ENCODE results near the gene NEGR1.

NEGR1 gene

DNA sequence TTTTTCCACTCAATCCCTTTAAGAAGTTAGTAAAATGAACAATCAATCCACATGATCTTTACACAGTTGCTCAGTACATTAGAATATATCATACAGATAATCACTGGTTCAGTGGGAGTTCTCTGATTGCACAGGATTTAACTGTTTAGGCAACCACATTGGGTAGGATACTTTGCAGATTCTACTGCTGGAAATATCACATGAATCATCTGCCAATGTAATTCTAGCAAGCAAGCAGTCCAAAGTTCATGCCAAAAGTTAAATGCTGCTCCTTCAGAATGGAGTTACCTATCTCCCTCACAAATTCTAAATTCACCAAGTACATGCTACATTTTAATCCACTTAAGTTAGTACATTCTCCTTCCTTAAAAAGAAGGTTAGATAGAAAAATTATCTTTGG lies 52.4 kb downstream of the NEGR1 start:
- no peak for FAIRE-seq

GRCh38 chr1:72227667-72228066 lies 54.7 kb downstream of the NEGR1 start:
- no peak for FAIRE-seq

GRCh38 chr1:72224506-72224905 lies 57.8 kb downstream of the NEGR1 start:
- FAIRE-seq = no peak

DNA sequence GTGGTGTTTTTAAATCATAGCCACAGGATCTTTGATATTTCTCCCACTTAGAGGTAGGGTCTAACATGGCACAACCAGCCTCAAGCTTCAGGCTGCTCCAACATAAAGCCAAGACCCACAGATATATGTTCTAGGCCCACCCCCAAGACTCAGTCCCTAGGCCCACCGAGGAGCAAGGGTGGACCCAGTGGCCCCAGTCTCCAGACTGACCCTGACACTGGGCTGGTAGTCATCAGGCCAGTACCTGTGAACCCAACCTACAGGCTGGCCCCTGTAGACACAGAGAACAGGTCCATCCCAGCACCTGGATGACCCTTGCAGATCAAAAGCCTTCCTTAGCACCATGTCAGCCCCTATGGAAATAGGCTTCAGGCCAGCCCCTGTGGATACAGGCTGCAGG lies 60.5 kb downstream of the NEGR1 start:
- no peak for FAIRE-seq

GRCh38 chr1:72218141-72218739 lies 64.1 kb downstream of the NEGR1 start:
- FAIRE-seq = no peak

- no peak for FAIRE-seq
These were observed 75.3 kb downstream of the NEGR1 start for GRCh38 chr1:72207059-72207458.

DNA sequence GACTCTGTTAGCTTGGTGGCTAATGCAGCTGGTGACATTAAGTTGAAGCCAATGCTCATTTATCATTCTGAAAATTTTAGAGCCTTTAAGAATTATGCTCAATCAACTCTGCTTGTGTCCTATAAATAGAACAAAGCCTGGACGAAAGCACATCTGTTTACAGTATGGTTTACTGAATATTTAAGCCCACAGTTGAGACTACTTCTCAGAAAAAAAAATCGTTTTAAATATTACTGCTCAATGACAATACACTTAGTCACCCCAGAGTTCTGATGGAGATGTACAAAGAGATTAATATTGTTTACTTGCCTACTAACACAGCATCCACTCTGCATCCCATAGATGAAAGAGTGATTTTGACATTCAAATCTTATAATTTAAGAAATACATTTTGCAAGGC lies 79.6 kb downstream of the NEGR1 start:
- FAIRE-seq = no peak

DNA sequence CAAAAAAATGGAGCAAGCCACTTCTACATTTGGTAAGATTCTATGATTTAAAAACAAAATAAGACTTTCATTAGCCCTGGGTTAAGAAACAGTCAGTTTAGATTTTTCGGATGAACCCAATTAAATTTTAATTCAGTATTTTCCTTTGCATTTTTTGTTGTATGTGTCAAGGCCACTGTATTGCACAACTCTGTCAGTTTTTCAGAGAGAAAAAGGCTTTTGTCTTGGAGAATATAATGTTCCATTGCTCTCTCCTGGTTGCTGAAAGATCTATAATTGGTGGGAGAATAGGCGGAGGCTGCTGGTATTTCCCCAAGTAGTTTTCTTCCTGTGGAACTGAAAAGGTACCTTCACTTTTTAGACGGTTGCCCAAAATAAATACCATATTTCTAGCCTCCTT lies 84.6 kb downstream of the NEGR1 start:
- FAIRE-seq = no peak

DNA sequence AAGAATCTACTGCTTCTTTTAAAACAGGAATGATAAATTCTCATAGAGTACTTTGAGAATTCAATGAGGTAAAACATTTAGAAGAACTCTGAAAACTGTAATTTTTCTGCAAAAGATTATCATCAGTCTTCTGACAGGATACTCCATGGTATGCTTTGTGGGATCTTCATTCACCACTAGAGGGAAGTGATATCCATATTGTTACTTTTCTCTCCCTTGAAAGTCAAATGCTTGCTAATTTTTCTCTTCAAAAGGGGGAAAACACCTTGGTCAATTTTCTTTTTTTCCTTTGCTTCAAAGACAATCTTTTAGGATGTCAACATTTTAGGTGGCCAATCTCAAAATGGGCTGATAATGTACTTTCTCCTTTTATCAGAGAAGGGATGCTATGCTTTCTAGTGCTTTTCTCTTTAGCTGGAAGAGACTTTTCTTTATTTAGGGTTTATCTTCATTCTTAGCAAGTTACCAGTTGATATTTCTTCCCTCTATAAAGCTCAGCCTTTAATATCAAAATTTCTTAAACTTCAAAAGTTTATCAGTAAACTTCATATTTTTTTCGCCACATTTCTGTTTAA lies 95.5 kb downstream of the NEGR1 start:
- FAIRE-seq = no peak

DNA sequence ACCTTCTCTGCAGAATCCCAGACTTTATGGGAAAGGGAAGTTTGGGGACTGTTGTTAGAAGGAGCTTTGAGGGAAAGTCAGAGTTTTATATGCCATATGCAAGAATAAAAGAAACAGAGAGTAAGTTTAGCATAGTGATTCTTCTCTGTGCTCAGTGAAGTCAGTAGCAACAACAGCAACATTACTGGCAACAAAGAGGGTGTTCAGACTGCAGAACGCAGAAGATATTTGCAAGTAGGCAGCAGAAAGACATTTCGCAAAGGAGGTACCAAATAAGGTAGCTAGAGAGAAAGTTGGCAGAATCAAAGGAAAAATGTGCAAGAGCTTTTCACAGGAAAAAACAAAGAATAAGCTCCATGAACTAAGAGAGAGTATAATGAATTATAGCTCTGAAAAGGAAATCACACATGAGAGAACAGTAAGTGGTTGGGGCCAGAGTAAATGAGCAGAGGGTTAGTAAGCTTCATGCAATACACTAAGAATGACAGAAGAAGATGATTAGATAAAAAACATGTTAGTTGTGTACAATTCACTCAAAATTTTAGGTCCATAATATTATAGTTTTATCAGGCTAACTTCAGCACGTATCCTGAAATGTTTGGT lies 98.1 kb downstream of the NEGR1 start:
- FAIRE-seq = no peak

DNA sequence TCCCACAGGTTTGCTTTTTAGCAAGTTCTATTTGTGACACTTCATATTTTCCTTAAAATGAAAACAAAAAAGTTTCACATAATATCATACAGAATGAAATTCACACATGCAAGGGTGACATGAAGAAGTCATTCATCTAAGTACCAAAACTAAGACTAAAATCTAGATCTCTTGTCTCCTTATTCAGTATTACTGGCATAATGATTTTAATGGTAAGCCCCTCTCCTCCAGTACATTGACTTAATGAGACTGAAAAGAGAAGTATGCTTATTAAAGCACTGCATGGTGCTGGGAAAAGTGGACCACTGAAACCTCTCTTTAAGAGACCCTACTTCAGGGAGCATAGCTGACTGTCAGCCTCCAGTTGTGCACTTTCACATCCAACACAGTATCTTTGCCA lies 99.5 kb downstream of the NEGR1 start:
- no peak for FAIRE-seq

- no peak for FAIRE-seq
These were observed 104.1 kb downstream of the NEGR1 start for GRCh38 chr1:72178266-72178665.

DNA sequence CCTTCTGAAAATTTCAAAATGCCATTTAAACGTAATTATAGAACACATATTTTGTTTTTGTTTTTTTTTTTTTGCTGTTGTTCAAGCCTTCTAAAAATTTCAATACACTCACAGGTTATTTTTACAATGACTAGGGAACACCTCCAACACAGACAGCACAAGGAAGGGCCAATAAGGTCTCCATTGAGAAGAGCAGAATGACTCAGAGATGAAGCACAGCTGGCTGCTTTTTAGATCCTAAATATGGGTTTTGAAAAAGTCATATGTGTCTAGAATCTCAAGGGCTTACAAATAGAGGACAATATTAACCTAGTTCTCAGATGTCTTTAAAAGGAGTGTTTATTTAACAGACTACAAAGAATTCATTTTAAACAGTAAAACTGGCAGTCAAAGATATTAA lies 104.6 kb downstream of the NEGR1 start:
- no peak for FAIRE-seq

DNA sequence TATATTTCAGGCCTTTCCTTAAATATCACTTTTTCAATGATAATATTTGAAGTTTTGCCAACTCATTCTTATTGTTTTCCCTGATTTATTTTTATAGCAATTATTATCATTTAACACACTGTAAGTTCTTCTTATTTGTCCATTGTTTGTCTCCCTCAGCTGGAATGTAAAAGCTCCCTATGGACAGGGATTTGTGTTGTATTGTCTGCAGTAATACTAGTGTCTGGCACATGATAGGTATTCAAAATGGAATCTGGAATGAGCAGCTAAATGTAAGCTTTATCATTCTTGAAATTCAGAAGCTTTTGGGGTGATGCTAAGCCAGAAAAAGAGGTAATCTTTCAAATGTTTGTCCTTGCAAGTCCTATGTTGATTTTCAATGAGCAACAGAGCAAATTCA lies 112.1 kb downstream of the NEGR1 start:
- FAIRE-seq = no peak

DNA sequence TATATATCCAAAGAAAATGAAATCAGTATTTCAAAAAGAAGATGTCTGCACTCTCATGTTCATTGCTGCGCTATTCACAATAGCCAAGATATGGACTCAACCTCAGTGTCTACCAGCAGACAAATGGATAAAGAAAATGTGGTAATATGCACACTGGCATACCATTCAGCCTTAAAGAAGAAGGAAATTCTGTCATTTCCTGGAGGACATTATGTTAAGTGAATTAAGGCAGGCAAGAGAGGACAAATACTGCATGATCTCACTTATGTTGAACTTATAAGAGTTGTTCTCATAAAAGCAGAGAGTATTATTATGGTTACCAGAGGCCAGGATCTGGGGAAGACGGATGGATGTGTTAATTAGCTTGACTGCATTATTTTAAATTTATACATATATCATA lies 115.9 kb downstream of the NEGR1 start:
- FAIRE-seq = no peak

DNA sequence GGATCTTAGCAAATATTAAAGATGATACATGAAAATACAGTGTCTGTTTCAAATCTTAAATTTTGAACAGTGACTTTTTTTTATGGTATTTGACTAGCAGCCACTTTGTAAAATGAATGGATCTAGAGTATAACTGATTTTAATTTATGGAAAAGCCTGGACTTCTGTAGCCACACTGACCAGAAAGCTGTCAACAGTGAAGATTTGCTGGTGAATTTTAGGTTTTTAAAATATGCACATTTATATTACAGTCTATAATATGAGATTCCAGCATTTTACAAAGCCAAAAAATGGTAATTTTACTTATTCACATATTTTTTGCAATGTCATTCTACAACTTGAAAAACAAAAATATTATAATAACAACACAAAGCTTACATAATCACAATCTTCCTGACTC lies 131.8 kb downstream of the NEGR1 start:
- no peak for FAIRE-seq

GRCh38 chr1:72141875-72142274 lies 140.5 kb downstream of the NEGR1 start:
- no peak for FAIRE-seq

DNA sequence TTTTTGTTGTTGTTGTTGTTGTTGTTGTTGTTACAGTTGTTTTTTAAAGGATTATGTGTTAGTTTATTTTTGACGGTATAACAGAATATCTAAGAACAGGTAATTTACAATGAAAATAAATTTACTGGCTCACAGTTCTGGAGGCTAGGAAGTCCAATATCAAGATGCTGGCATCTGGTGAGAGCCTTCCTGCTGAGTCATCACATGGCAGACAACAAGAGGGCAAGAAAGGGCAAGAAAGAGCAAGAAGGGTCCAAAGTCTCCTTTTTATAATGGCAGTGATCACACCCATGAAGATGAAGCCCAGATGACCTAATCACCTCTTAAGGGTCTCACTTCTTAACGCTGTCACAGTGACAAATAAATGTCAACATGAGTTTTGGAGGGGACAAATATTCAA lies 142.1 kb downstream of the NEGR1 start:
- FAIRE-seq = no peak

DNA sequence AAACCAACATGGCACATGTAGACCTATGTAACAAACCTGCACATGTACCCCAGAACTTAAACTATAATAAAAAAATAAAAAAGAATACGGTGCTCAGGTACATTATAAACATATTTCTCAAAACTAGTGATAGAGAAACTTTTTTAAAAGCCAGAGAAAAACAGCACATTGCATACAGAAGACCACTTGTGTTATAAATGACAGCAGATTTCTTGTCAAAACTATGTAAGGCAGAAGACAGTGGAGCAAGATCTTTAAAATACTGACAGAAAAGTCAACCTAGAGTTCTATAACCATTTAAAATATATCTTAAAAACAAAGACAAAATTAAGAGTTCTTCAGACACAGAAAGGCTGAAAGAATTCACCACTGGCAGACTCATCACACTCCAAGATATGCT lies 144.7 kb downstream of the NEGR1 start:
- FAIRE-seq = no peak

- FAIRE-seq = no peak
These were observed 152.5 kb downstream of the NEGR1 start for GRCh38 chr1:72129869-72130268.

- no peak for FAIRE-seq
These were observed 160.0 kb downstream of the NEGR1 start for GRCh38 chr1:72122099-72122880.

GRCh38 chr1:72119491-72119890 lies 162.8 kb downstream of the NEGR1 start:
- no peak for FAIRE-seq

DNA sequence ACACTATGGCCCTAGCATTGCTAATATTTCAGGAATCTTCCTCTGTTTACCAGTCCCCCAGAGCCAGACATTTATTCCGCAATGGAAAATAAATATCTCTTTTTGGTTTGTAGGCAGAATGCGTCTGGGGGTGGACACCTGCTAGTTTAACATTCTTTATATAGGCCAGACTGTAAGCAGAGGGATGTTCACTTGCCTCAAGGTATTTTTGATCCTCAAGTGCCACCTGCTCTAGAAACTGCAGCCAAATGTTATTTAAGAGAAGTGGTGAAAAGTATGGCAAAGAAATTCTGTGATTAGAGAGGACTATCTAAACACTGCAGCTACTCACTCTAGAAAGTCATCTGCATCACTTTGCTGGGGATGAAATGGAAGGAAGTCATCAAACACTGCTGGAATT lies 164.7 kb downstream of the NEGR1 start:
- no peak for FAIRE-seq

DNA sequence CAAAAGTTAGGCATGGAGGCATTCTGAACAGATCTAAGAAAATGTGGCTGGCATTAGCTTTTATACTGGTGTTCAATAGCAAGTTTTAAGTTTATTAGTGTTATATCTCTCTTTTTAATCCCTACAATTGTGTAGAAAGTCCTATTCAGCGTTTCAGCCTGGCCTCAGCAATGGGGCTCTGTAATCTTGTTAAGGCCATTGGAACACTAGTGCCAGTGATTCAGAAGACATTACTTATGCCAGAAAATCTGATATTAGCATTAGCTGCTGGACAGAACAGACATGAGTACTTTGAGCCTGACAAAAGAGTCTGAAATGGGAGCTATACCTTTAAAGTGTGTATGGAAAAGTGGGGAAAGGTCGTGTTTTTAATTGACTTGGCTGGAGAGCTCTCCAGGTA lies 167.0 kb downstream of the NEGR1 start:
- no peak for FAIRE-seq
